ENCODE measurements around the gene TM7SF3. TPM values are rescaled to one million over a fixed set of nuclear protein-coding genes. Genes with fewer than 3 reads are reported as not detected.

Gene TM7SF3
- total RNA-seq, 1 donor from 2014 or later, result 43.8 TPM

- Mint-ChIP-seq H3K27ac (ENCODE audit: unreplicated experiment) (no peak overlapping the region), H3K9me3 (ENCODE audit: low read depth) (peaks cover 13% of the 10 kb centered on the region), H3K27me3 (ENCODE audit: low read depth) (no peaks in the 10 kb centered on the region), H3K36me3 (ENCODE audit: low read depth) (peaks cover 2% of the 10 kb centered on the region), H3K4me1 (ENCODE audit: low read depth) (peaks cover 29% of the 10 kb centered on the region), H3K4me3 (ENCODE audit: unreplicated experiment) (no peak overlapping the region)
- TF ChIP-seq CTCF (IDR thresholded peaks at IDR 0.05), result no peak
- DNase-seq (ENCODE audit: low spot score), result no peak
These were observed 65.9 kb downstream of the TM7SF3 start for GRCh38 chr12:26948309-26948708.

- Mint-ChIP-seq H3K4me1 (ENCODE audit: low read depth) (peaks cover 63% of the 10 kb centered on the region), H3K27ac (ENCODE audit: unreplicated experiment) (peak overlapping the region; percentile 83), H3K36me3 (ENCODE audit: low read depth) (no peaks in the 10 kb centered on the region), H3K4me3 (ENCODE audit: unreplicated experiment) (peak overlapping the region; percentile 16), H3K9me3 (ENCODE audit: low read depth) (peaks cover 9% of the 10 kb centered on the region), H3K27me3 (ENCODE audit: low read depth) (no peaks in the 10 kb centered on the region)
- DNase-seq (ENCODE audit: low spot score), result no peak
- TF ChIP-seq CTCF (IDR thresholded peaks at IDR 0.05), result no peak
These were observed 73.0 kb downstream of the TM7SF3 start for GRCh38 chr12:26941215-26941594.

GRCh38 chr12:26940516-26941214 is 73.5 kb downstream of the TM7SF3 start:
- H3K4me3 Mint-ChIP-seq (ENCODE audit: unreplicated experiment), result peak overlapping the region; percentile 16
- no peak for DNase-seq (ENCODE audit: low spot score)
- no peak for TF ChIP-seq CTCF (IDR thresholded peaks at IDR 0.05)
- H3K4me1 Mint-ChIP-seq (ENCODE audit: low read depth), result peaks cover 65% of the 10 kb centered on the region
- peaks cover 7% of the 10 kb centered on the region for H3K9me3 Mint-ChIP-seq (ENCODE audit: low read depth)
- no peaks in the 10 kb centered on the region for H3K27me3 Mint-ChIP-seq (ENCODE audit: low read depth)
- H3K36me3 Mint-ChIP-seq (ENCODE audit: low read depth), result no peaks in the 10 kb centered on the region
- H3K27ac Mint-ChIP-seq (ENCODE audit: unreplicated experiment), result peak overlapping the region; percentile 83

- Mint-ChIP-seq H3K9me3 (ENCODE audit: low read depth) (peaks cover 2% of the 10 kb centered on the region), H3K27me3 (ENCODE audit: low read depth) (no peaks in the 10 kb centered on the region)
- no peak for TF ChIP-seq CTCF (IDR thresholded peaks at IDR 0.05)
These were observed 74.2 kb downstream of the TM7SF3 start for GRCh38 chr12:26939953-26940352.

GRCh38 chr12:26939192-26939832 is 74.9 kb downstream of the TM7SF3 start:
- Mint-ChIP-seq H3K36me3 (ENCODE audit: low read depth) (no peaks in the 10 kb centered on the region), H3K27me3 (ENCODE audit: low read depth) (no peaks in the 10 kb centered on the region), H3K27ac (ENCODE audit: unreplicated experiment) (peak overlapping the region; percentile 100), H3K9me3 (ENCODE audit: low read depth) (no peaks in the 10 kb centered on the region), H3K4me1 (ENCODE audit: low read depth) (peaks cover 78% of the 10 kb centered on the region), H3K4me3 (ENCODE audit: unreplicated experiment) (peak overlapping the region; percentile 94)
- TF ChIP-seq CTCF (IDR thresholded peaks at IDR 0.05), result no peak
- no peak for DNase-seq (ENCODE audit: low spot score)

More at GRCh38 chr12:26939953-26940352, 74.2 kb downstream of the TM7SF3 start:
- no peak for DNase-seq (ENCODE audit: low spot score)
- Mint-ChIP-seq H3K36me3 (ENCODE audit: low read depth) (no peaks in the 10 kb centered on the region), H3K4me1 (ENCODE audit: low read depth) (peaks cover 73% of the 10 kb centered on the region), H3K27ac (ENCODE audit: unreplicated experiment) (peak overlapping the region; percentile 23), H3K4me3 (ENCODE audit: unreplicated experiment) (peak overlapping the region; percentile 94)
